GM18517 (cell line): Measurements from ENCODE around the gene C9.
"Not testable (repeated sequence)": the region's sequence is repeated elsewhere in the genome, so short reads cannot be mapped to it uniquely, and the experiment has no call there.

Source experiments
- ATAC-seq: cut with Tn5 transposase; IDR thresholded peaks from one replicate; pipeline ENCODE4 v1.9.1; 2021; ENCODE audit warnings: mild to moderate bottlenecking, moderate library complexity; ENCODE audit not compliant: unreplicated experiment

The C9 gene

DNA sequence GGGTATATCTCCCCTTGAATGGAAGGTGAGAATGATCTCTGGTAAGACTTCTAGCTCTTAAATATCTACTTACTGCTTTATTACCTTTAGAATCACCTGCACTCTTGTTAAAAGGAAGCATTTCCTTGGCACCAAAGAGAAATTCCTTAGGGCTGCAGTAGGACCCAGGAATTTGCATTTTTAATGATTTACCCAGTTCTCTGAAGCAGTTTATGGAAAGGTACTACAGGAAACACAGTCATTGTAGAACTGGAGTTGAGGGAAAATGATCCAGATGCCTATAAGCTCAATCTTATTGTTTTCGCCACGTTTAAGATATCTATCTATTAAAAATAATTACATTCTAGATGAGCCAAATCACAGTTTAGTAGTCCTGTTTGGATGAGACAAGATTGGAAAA lies 9.5 kb upstream of the C9 start:
- no peak for ATAC-seq

DNA sequence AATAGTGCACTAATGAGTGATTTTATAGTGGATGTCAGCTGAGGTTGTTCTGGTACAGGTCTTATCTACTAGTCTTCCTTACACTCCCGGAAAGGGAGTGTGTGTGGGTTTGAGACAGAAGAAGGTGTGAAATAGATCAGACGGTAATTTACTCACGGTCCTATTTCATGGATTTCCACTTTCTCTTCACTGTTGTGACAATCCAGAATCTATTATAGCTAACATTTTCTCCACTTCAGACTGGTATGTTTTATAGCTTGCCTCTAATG lies 7.0 kb upstream of the C9 start:
- no peak for ATAC-seq

DNA sequence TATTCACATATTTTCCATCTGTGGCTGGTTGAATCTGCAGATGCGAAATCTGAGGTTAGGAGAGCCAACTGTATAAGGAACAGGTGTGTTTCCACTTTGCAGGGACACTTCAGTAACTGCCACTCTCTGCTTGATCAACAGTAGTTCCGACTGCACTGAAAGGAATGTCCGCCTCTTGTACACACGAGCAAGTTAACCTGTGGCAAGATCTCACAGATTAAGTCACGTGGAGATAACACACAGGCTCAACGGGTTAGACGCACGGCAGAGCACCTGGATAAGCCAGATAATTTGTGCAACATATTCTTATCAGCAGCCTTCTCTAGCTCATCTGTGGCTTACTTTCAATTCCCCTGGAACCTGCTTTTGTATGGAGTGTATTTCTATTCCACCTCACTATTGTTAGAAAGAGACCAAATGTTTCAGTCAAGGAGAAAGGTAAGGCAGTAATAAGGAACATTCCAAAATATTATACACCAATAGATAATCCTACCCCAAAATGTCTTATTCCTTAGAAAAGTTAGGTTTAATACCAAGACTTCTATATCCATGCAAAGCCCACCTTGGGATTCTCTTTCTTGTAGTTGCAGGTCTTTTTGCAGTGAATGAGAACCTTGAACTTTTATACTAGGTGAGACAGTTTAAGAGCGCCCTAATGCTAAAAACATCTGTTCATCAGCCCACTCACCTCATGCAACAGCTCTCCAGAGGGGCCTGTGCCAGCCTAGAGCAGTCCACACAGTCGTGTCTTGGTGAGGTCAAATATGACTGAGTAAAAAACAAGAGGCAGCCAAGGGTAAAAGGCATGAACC lies 6.5 kb upstream of the C9 start:
- ATAC-seq = no peak

DNA sequence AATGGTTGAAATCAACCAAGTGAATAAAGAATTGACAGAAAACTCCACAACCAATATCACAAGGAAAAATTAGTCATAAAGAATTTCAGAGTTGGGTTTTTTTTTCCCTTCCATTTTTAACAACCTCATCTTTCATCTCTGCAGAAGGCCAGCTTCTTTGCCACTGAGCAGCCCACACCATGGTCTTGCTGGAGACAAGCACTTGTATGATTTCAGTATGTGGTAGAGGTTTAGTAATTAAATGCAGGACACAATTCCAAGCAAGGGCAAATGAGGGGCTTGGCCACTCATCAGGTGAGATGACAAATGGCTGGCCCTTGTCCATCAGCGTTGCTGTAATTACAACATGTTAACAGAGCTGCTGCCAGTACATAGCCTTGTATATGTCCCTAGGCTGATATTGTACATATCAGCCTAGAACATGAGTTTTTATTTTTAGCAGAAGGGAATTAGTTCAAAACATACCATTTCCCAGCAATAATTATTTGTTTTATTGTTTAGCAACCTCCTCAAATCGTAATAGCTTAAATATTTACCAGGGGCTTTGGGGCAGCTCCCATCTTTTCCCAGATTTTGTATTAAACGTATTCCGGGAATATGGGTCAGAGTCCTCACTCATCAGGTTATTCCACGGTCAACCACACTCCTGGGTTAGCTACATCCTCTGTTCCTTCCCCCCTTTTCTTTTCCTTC lies 5.0 kb upstream of the C9 start:
- no peak for ATAC-seq

DNA sequence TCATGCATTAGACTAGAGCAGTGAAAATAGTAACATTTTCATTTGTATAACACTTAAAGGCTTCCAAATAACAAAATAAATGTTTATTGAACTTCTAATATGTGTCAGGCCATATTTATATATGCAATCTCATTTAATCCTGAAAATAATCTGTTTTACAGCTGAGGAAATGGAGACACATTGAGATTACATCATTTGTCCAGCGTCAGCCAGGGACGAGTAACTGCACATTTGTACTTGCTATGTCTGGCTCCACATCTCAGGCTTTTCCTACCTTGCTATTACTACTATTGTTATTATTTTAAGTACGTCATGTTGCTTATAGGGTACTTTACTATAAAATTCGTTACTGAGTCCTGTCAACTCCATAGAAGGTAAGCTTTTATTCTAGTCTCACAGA lies 3.8 kb upstream of the C9 start:
- ATAC-seq = no peak

DNA sequence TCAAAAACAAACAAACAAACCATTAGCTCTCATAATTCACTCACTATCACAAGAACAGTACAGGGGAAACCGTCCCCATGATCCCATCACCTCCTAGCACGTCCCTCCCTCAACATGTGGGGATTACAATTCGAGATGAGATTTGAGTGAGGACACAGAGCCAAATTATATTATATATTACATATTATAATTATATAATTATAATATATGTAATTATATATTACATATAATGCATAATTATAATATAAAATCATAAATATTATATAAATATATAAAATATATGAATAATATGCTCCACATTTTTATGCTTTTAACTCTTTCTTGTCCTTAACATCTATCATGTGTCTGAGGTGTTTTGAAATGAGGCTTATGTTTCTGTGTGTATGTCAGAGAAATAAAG lies 3.4 kb upstream of the C9 start:
- ATAC-seq = no peak

DNA sequence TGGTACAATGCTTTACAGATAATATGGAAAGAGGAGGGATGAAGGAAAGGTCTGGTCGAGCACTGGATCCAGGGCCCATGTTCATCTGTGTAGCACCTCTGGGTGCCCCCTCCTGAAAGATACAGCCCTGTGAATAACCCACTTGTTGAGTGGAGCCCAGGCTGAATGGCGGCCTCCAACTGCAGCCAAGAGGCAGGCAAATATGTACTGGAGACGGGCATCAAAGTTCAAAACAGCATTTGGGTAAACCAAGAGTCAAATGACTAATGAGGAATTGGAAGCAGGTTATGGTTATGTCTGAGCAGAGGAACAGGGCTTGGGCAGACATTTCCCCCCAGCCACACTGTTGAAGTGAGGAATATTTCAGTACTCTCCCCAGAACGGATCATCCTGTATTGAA lies 1.1 kb downstream of the C9 start:
- ATAC-seq = no peak

DNA sequence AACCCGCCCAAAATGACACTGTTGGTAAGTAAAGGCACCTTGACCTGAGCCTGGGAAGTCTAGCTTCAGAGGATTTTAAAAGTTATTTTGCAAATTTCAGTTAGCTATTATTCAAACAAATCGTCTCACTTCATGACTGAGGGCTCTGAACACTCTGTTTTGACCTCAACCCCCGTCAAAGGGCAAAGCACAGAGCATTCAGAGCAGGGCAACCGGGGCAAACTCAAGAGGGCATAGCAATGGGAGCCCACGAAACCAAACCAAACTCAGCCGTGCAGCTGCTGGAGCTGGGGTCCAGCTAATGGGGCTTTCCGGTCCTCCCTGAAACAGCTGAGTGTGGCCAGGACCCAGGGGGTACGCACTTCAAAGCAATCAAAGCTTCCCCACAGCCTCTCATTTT lies 1.6 kb downstream of the C9 start:
- no peak for ATAC-seq

DNA sequence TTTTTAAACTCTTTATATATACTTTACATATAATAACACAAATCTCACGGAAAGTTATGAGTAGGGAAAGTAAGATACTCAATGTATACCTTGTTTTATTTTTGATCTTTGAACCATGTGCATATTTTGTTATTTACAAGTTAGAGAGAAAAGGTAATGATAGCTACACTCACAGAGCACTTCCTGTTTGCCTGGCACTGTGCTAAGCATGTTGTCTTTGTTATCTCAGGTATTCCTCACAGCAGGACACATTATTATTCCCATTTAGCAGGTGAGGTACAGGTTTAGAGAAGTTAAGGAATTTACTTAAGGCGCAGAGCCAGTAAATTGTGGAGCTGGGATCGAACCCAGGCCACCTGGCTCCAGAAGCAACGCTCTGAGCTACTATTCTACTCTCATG lies 3.0 kb downstream of the C9 start:
- no peak for ATAC-seq

DNA sequence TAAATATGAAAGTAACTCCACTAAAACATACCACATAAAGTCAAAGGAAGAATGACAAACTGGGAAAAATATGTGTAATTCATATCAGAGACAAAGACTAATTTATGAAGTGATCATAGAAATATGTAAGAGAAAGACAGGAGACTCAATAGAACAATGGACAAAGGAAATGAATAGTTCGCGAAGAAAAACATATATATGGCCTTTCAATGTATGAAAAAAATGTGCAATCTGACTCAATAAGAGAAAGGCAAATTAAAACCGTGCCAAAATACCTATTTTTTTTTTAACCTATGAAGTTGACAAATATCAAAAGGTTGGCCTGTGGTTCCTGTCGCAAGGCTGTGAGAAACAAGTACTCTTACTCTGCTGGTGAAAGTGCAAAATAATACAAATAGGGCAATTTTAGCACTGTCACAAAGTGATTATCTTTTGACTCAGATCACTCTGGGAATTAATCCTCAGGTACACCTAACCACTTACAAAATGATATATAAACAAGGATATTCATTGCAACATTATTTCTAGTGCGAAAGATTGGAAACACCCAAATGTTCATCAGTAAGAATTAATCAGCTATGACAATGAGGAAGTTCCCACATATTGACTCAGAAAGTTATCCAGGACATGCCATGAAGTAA lies 3.7 kb downstream of the C9 start:
- no peak for ATAC-seq

DNA sequence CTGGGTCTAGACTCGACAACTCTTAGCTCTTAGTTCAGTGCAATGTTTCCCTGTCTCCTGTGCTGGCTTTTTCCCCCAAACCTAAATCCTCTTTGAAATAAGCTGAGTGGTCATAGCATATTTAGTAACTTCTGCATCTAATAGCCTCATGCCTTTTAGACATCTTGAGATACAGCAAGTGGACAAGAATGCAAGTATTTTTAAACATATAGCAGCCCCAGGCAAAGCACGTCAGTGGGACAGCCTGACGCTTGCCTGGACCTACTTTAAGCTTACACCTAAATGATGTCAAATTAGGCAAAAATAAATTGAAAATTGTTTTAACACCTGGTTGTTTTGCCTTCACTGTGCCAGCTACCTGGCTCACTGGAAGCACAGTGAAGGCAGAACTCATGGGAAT lies 8.0 kb downstream of the C9 start:
- no peak for ATAC-seq

DNA sequence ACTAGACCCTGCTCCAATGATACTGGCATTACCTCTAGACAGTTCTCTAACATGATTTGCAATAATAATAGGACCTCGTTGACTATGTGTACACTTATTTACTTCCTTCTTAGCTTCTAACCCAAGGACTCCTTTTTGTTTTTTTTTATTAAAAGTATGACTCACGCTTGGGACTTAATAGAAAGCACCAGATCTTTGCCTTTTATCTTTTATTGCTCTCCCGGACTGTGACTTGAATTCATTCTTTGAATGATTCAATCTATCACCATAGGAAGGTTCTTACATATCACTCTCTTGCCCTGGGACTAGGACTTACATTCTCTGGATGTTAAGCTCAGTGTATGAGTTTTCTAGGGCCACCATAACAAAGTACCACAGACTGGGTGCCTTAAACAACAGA lies 9.0 kb downstream of the C9 start:
- no peak for ATAC-seq

DNA sequence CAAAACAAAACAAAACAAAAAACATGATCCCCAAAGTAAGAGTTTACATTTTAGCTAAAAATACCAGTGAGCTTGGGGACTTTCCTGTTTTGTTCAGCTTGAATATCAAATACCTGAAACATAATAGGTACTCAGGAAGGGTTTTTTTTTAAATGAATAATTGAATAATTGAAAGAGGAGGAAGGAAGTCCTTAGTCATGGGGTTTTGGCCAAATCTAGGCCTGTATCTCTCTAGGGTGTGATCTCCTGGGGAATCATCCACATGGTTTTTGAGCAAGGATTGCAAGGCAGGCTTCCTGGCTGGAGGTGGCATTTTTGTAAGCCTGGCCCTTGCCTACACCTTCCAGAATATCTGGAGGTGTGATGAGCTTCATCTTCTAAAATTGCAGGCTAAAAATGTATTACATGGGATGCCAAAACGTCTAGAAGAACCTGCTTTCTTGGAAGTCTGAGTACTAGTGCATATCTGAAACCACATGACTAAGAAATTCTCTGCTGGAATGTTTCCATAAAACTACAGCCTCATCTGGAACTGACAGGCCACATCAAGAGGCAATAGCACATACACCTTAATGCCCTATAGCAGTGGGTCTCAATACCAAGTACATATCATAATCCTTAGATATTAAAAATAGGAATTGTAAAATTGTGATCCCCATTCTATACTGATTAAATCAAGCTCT lies 10.4 kb downstream of the C9 start:
- ATAC-seq = no peak

DNA sequence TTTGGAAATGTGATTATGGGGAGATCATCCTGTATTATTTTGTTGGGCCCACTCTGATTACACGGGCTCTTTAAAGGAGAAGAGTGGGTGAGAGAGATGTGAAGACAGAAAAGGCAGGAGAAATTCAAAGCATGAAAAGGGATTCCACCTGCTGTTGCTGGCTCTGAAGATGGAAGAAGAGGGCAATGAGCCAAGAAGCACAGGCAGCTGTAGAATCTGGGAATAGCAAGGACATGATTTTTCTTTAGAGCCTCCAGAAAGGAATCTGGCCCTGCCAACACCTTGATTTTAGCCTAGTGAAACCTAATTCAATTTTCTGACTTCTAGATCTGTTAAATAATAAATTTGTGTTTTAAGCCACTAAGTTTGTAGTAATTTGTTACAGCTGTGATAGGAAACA lies 11.3 kb downstream of the C9 start:
- no peak for ATAC-seq

DNA sequence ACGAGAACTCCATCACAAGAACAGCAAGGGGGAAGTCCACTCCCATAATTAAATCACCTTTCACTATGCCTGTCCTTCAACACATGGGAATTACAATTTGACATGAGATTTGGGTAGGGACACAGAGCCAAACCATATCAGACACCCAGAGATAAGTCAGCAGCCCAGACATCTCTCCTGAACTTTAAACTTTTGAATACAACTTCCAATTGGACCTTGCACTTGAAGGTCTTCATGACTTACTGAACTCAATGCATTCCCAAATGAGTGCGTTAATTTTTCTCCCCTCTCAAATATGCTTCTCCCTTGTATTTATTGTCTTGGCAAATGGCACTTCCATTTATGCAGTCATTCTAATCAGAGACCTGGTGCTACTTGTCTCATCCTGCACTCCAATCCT lies 12.1 kb downstream of the C9 start:
- ATAC-seq = no peak

DNA sequence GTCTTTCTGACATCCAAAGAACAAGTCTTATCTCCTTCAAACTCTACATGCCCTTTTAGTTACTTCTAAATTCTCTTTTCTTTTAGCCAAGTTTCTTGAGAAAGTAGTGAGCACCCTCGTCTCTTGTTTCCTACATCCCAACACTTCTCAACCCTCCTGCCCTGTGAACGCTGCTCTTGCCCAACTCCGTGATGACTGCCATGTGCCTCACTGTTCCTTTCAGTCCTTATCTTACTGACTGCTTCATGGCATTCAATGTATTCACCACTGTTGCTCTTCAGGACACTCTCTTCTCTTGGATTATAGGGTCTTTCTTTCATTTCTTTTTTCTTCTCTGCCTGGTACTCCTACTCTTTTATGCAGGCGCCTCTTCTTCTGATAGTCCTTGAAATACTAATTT lies 14.8 kb downstream of the C9 start:
- ATAC-seq = no peak

DNA sequence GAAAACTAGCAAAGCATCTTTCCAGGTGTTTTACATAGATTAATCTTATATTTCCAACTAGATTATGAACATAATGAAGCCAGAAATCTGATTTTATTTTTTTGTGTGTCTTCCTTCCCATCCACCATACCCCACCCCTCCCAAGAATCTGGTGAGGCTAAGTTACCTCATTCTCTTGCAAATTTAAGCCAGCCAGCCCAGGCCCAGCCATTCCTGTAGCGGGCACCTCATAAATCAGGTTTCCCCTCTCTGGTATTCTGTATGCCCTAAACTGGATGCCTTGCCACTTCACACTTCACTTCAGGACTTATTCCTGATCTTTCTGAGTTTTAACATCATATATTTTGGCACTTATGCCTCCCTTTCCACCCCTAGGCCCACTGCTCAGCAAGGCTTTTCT lies 21.8 kb downstream of the C9 start:
- ATAC-seq = no peak

DNA sequence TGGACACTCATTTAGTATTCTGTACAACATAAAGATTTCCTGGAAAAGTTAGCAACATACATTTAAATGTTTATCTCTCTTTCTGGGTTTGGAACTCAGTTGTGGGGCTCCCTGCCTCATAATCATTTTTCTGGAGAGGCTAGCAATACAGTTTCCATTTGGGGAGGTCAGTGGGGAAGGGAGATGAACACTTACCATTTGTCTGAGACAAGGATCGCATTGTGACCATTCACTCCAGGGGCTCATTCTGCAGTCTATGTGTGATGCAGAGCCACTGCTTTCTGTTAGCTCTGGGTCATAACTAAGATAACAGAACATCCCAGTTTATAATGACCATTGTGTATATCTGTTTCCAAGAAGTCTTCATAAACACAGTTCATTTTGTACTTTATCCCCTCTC lies 22.4 kb downstream of the C9 start:
- ATAC-seq = no peak

DNA sequence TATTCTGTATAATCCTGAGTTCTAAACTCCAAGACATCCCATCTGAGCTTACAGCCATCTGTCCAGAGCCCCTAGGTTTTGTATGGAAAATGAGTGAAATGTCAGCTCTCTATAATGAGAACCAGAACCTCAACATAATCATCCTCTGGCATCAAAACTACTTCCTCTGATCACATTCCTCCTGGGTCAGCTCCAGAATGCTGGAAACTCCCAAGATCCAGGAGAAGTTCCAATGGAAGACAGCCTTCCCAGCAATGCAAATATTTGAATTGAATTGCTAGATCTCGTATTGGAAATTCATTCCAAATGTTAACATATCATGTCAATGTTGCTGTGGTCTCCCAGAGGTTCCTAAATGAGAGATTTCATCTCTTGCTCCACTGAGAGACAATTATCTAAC lies 23.8 kb downstream of the C9 start:
- ATAC-seq = no peak

DNA sequence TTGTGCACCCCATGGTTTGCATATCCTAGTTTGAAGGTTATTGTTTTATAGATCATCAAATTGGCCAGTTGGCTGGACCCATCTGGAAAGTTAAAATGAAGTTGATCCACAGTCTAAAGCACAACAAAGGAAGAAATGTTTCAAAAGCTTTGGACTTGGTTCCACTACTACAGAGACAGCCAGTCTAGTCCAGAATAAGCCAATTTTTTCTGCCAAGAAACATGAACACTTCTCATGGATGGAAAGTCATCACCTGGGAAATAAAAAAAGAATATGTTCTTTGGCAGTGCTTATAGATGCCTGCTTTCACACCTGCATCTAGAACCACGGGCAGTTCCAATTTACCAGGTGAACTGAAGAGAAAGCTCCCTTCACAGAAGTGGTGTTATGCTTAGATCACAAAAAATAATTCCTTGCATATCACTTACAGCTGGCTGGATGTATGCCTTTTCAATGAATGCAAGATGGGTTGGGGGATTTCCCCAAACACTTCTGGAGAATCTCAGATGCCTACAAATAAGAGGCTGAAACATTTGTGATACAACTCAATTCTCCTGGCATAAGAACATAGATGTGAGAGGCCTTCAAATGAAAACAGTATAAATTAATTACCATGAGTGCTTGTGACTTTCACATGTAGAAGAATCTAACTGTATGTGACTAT lies 26.9 kb downstream of the C9 start:
- ATAC-seq = no peak

DNA sequence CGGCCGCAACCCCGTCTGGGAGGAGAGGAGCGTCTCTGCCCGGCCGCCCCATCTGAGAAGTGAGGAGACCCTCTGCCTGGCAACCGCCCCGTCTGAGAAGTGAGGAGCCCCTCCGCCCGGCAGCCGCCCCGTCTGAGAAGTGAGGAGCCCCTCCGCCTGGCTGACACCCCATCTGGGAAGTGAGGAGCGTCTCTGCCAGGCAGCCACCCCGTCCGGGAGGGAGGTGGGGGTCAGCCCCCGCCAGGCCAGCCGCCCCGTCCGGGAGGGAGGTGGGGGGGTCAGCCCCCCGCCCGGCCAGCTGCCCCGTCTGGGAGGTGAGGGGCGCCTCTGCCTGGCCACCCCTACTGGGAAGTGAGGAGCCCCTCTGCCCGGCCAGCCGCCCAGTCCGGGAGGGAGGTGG lies 30.0 kb downstream of the C9 start:
- ATAC-seq = not testable (repeated sequence)
